Kidney epithelial cell (primary cell): ENCODE data around the gene ELF2. TPM values are rescaled to one million over a fixed set of nuclear protein-coding genes. Genes with fewer than 3 reads are reported as not detected.
"Not testable (repeated sequence)": the region's sequence is repeated elsewhere in the genome, so short reads cannot be mapped to it uniquely, and the experiment has no call there.

ENCODE experiments used
- DNase-seq: peaks from one replicate; pipeline ENCODE4 v3.0.0-alpha.2; 2010; ENCODE audit warnings: low read depth
- H3K27me3 ChIP-seq: 2 replicates; pipeline ENCODE4 v1.6.0; 2011; ENCODE audit warnings: low read length; ENCODE audit not compliant: control insufficient read depth, insufficient read depth
- H3K36me3 ChIP-seq: 2 replicates; pipeline ENCODE4 v1.5.1; 2011; ENCODE audit warnings: low read length; ENCODE audit not compliant: control insufficient read depth, insufficient read depth
- H3K4me3 ChIP-seq: 2 replicates; pipeline ENCODE4 v1.5.1; 2011; ENCODE audit warnings: low read depth, mild to moderate bottlenecking, control low read depth, low read length
- CTCF ChIP-seq: IDR thresholded peaks from 2 replicates; pipeline ENCODE4 v1.5.1; 2011; ENCODE audit warnings: mild to moderate bottlenecking, moderate library complexity, low read length, control low read depth, inconsistent platforms; ENCODE audit not compliant: insufficient read depth, poor library complexity, severe bottlenecking
- total RNA-seq: library from RNA; depleted of rRNA; stranded (reverse); fragments of >200 nt; gene quantifications from 2 replicates; pipeline ENCODE4 v1.2.3, GENCODE V29; 2015

Gene ELF2
- total RNA-seq, 1 donor from 2014 or later, result 14.3 TPM

GRCh38 chr4:139011225-139011950 is 165.6 kb downstream of the ELF2 start:
- H3K36me3 ChIP-seq, result no peaks in the 10 kb centered on the region
- DNase-seq, result no peak
- TF ChIP-seq CTCF, result no peak
- H3K4me3 ChIP-seq, result no peak overlapping the region
- no peaks in the 10 kb centered on the region for H3K27me3 ChIP-seq

- H3K36me3 ChIP-seq, result no peaks in the 10 kb centered on the region
- no peaks in the 10 kb centered on the region for H3K27me3 ChIP-seq
- TF ChIP-seq CTCF, result no peak
- no peak overlapping the region for H3K4me3 ChIP-seq
- DNase-seq, result no peak
Measured at GRCh38 chr4:139009702-139010101, 167.3 kb downstream of the ELF2 start.

GRCh38 chr4:139008278-139008677 is 168.7 kb downstream of the ELF2 start:
- H3K4me3 ChIP-seq, DNase-seq, H3K27me3 ChIP-seq, H3K36me3 ChIP-seq: not testable (repeated sequence)

GRCh38 chr4:139007640-139008039 is 169.4 kb downstream of the ELF2 start:
- H3K27me3 ChIP-seq, result no peaks in the 10 kb centered on the region
- no peak overlapping the region for H3K4me3 ChIP-seq
- no peak for DNase-seq
- no peaks in the 10 kb centered on the region for H3K36me3 ChIP-seq
- TF ChIP-seq CTCF, result no peak

Other genes with a start within 250 kb of the ELF2 start
- gene NOCT, start 161.4 kb downstream of the ELF2 start, total RNA-seq, result 37.5 and 47.4 TPM in 2 replicates
- gene MGARP, start 103.0 kb upstream of the ELF2 start, total RNA-seq, result 0.08 TPM in 1 of 2 replicates, not detected in the other
- 31.0 and 31.7 TPM in 2 replicates for gene NAA15, start 124.3 kb upstream of the ELF2 start, total RNA-seq
- gene NDUFC1, start 125.3 kb upstream of the ELF2 start, total RNA-seq, result 26.7 and 36.8 TPM in 2 replicates